Measurements from ENCODE around the gene C19orf44. TPM values are rescaled to one million over a fixed set of nuclear protein-coding genes. Genes with fewer than 3 reads are reported as not detected.

Gene C19orf44
- total RNA-seq, 1 experiment from 2014 or later = 2.5 TPM

DNA sequence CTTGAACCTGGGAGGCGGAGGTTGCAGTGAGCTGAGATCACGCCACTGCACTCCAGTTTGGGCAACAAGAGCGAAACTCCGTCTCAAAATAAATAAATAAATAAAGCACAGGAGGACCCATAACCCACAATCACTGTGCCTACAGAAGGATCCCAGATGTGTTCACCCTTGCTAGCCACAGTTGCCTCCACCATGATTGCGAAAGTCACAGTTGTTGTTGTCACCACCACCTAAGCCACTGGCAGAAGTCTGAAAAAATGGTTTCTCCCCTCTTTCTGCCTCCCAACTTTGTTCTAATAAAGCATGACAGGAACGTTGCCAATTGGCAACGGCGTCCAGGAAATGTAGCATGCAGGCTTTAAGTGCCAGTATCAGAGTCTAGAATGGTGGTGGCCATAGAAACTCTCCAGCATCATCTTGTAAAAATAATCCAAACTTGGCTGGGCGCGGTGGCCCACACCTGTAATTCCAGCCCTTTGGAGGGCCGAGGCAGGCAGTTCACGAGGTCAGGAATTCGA lies 22.3 kb upstream of the C19orf44 start:
- intact Hi-C loops (cut with micrococcal nuclease) = no loop called here
- no peaks in the 10 kb centered on the region; the same call in 1 of the 2 replicates for H3K36me3 ChIP-seq (ENCODE audit: low read depth, low read length)
- ChIA-PET POLR2A (ENCODE audit: unreplicated experiment) (no interaction called here), CTCF (no interaction called here)
- no peak for TF ChIP-seq EZH2phosphoT487 (IDR thresholded peaks at IDR 0.05; ENCODE audit: borderline replicate concordance, low read length)
- TF ChIP-seq, protein P1, sequence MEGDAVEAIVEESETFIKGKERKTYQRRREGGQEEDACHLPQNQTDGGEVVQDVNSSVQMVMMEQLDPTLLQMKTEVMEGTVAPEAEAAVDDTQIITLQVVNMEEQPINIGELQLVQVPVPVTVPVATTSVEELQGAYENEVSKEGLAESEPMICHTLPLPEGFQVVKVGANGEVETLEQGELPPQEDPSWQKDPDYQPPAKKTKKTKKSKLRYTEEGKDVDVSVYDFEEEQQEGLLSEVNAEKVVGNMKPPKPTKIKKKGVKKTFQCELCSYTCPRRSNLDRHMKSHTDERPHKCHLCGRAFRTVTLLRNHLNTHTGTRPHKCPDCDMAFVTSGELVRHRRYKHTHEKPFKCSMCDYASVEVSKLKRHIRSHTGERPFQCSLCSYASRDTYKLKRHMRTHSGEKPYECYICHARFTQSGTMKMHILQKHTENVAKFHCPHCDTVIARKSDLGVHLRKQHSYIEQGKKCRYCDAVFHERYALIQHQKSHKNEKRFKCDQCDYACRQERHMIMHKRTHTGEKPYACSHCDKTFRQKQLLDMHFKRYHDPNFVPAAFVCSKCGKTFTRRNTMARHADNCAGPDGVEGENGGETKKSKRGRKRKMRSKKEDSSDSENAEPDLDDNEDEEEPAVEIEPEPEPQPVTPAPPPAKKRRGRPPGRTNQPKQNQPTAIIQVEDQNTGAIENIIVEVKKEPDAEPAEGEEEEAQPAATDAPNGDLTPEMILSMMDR (conservative IDR thresholded peaks at IDR 0.05; ENCODE audit: low read depth, low read length) = no peak
- TF ChIP-seq EZH2 (IDR thresholded peaks at IDR 0.05; ENCODE audit: low read length, unreplicated experiment) = no peak
- H2AFZ ChIP-seq (ENCODE audit: low read length) = no peak overlapping the region
- H3K4me3 ChIP-seq (ENCODE audit: low read length) = no peak overlapping the region
- H3K9me3 ChIP-seq (ENCODE audit: low read length) = no peaks in the 10 kb centered on the region
- no peak overlapping the region for H3K4me2 ChIP-seq (ENCODE audit: low read length)
- H3K9ac ChIP-seq (ENCODE audit: low read length) = no peak overlapping the region
- H3K4me1 ChIP-seq (ENCODE audit: insufficient read depth, low read length) = peaks cover 20% of the 10 kb centered on the region
- no TSS peak for BruUV-seq (replicated peaks)
- no peaks in the 10 kb centered on the region for H3K9me2 ChIP-seq (replicated peaks; ENCODE audit: low read length)
- ATAC-seq = no peak
- H3K27ac ChIP-seq (ENCODE audit: low read length) = no peak overlapping the region
- H4K20me1 ChIP-seq (ENCODE audit: low read length) = no peaks in the 10 kb centered on the region
- H3F3A ChIP-seq (ENCODE audit: low read length, unreplicated experiment) = no peaks in the 10 kb centered on the region
- H3K79me2 ChIP-seq (ENCODE audit: low read length) = peaks cover 26% of the 10 kb centered on the region
- no peaks in the 10 kb centered on the region for H3K27me3 ChIP-seq (ENCODE audit: low read length)
- DNase-seq = no peak

DNA sequence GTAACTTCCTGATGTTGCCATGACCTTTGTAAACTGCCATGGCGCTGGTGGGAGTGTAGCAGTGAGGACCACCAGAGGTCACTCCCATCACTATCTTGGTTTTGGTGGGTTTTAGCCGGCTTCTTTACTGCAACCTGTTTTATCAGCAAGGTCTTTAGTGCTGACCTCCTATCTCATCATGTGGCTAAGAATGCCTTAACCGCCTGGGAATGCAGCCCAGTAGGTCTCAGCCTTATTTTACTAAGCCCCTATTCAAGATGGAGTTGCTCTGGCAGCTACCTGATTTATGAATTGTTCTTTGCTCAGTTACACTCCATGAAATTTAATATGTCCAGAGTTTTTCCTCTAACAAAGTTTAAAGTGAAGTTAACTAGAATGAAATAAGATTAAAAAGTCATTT lies 19.8 kb upstream of the C19orf44 start:
- Histone ChIP-seq H3K4me1 (ENCODE audit: insufficient read depth, low read length) (peaks cover 5% of the 10 kb centered on the region), H3K27ac (ENCODE audit: low read length) (no peak overlapping the region), H2AFZ (ENCODE audit: low read length) (no peak overlapping the region), H3K79me2 (ENCODE audit: low read length) (peaks cover 2% of the 10 kb centered on the region), H3F3A (ENCODE audit: low read length, unreplicated experiment) (no peaks in the 10 kb centered on the region), H3K4me3 (ENCODE audit: low read length) (no peak overlapping the region), H3K9me2 (replicated peaks; ENCODE audit: low read length) (no peaks in the 10 kb centered on the region), H3K27me3 (ENCODE audit: low read length) (no peaks in the 10 kb centered on the region), H4K20me1 (ENCODE audit: low read length) (no peaks in the 10 kb centered on the region), H3K9ac (ENCODE audit: low read length) (no peak overlapping the region), H3K9me3 (ENCODE audit: low read length) (no peaks in the 10 kb centered on the region), H3K36me3 (ENCODE audit: low read depth, low read length) (no peaks in the 10 kb centered on the region), H3K4me2 (ENCODE audit: low read length) (no peak overlapping the region)
- POLR2A ChIA-PET (ENCODE audit: unreplicated experiment) = interaction anchor here (0.7 kb wide), 1 partner anchor 72 kb away, joined by 4 read pairs; no protein-coding TSS in a partner anchor
- no TSS peak for BruUV-seq (replicated peaks)
- DNase-seq (no peak), ATAC-seq (no peak)
- intact Hi-C loops (cut with micrococcal nuclease) = no loop called here
- CTCF ChIA-PET = no interaction called here
- TF ChIP-seq, protein P1 (conservative IDR thresholded peaks at IDR 0.05; ENCODE audit: low read depth, low read length) = no peak
- TF ChIP-seq EZH2phosphoT487 (IDR thresholded peaks at IDR 0.05; ENCODE audit: borderline replicate concordance, low read length) (no peak), EZH2 (IDR thresholded peaks at IDR 0.05; ENCODE audit: low read length, unreplicated experiment) (no peak)

DNA sequence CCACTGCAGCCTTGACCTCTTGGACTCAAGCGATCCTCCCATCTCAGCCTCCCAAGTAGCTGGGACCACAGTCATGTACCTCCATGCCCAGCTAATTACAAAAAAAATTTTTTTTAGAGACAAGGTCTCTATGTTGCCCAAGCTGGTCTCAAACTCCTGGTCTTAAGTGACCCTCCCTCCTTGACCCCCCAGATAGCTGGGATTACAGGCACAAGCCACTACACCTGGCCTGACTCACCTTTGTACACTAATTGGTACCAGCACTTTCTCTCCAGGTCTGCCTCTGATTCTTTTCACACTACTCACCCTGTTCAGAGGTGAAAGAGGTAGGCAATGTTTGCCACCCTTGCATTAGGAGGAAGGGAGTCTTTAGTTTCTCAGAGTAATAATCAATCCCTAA lies 18.9 kb upstream of the C19orf44 start:
- Histone ChIP-seq H3K36me3 (ENCODE audit: low read depth, low read length) (no peaks in the 10 kb centered on the region), H3K79me2 (ENCODE audit: low read length) (no peaks in the 10 kb centered on the region), H3K4me3 (ENCODE audit: low read length) (no peak overlapping the region), H3F3A (ENCODE audit: low read length, unreplicated experiment) (no peaks in the 10 kb centered on the region), H3K9me3 (ENCODE audit: low read length) (no peaks in the 10 kb centered on the region), H4K20me1 (ENCODE audit: low read length) (no peaks in the 10 kb centered on the region), H2AFZ (ENCODE audit: low read length) (no peak overlapping the region), H3K27ac (ENCODE audit: low read length) (no peak overlapping the region), H3K27me3 (ENCODE audit: low read length) (no peaks in the 10 kb centered on the region), H3K9ac (ENCODE audit: low read length) (no peak overlapping the region), H3K4me1 (ENCODE audit: insufficient read depth, low read length) (peaks cover 2% of the 10 kb centered on the region), H3K4me2 (ENCODE audit: low read length) (no peak overlapping the region), H3K9me2 (replicated peaks; ENCODE audit: low read length) (no peaks in the 10 kb centered on the region)
- BruUV-seq (replicated peaks) = no TSS peak
- CTCF ChIA-PET = no interaction called here
- DNase-seq (no peak), ATAC-seq (no peak)
- POLR2A ChIA-PET (ENCODE audit: unreplicated experiment) = no interaction called here
- TF ChIP-seq EZH2 (IDR thresholded peaks at IDR 0.05; ENCODE audit: low read length, unreplicated experiment) = no peak
- TF ChIP-seq EZH2phosphoT487 (IDR thresholded peaks at IDR 0.05; ENCODE audit: borderline replicate concordance, low read length) = no peak
- intact Hi-C loops (cut with micrococcal nuclease) = no loop called here

Data from PC-3 (cell line).